Islet of Langerhans (tissue), 1 donor: ENCODE data around the gene SEMA5B.

ENCODE experiments used
- FAIRE-seq: peaks from one replicate; lab custom pipeline; 2011; peaks lifted over from hg19 to GRCh38; lab: Jason Lieb, UNC

SEMA5B gene

DNA sequence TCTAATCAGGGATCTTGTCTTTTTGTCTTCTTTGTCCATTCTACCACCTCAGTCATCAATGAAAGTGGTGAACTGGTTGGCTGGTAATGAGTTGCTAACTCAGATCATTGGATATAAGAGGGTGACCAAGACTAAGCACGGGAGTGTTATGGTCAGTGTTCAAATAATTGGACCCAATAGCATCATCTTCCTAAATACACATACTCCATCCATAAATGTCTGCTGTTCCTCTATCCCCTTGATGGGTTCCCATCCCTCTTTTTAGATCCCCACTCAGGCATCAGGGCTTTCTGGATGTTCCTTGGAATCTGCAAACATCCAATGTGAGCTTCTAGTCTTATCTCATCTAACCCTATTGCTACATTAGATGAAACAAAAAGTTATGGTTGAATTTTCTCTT, 3.5 kb downstream of the SEMA5B start:
- FAIRE-seq, result no peak

GRCh38 chr3:123021996-123022510, 5.5 kb downstream of the SEMA5B start:
- no peak for FAIRE-seq

GRCh38 chr3:123021388-123021787, 6.2 kb downstream of the SEMA5B start:
- no peak for FAIRE-seq

GRCh38 chr3:123020709-123021108, 6.9 kb downstream of the SEMA5B start:
- FAIRE-seq, result no peak

GRCh38 chr3:123019591-123019990, 8.0 kb downstream of the SEMA5B start:
- FAIRE-seq, result no peak

- FAIRE-seq, result no peak
These were observed 8.4 kb downstream of the SEMA5B start for GRCh38 chr3:123019161-123019560.

DNA sequence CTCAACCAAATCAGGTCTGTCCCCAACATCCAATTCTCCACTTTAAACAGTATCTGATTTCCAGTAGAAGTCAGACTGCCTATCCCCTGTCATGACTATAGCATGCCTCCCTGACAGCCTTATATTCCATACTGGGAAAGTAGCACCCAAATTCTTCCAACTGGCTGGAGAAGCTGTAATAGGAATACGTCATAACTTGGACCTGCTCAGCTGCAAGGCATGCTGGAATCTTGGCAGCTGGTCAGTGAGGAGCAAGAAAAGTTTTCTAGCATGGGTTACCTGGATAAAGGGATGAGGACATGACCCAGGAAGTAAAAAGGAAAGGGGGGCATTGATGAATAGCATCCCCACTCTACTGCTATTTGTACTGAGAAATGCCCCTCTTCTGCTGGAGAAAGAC, 8.9 kb downstream of the SEMA5B start:
- no peak for FAIRE-seq

- FAIRE-seq, result no peak
These were observed 12.0 kb downstream of the SEMA5B start for GRCh38 chr3:123015596-123015995.

GRCh38 chr3:123013876-123014275, 13.7 kb downstream of the SEMA5B start:
- FAIRE-seq, result no peak

DNA sequence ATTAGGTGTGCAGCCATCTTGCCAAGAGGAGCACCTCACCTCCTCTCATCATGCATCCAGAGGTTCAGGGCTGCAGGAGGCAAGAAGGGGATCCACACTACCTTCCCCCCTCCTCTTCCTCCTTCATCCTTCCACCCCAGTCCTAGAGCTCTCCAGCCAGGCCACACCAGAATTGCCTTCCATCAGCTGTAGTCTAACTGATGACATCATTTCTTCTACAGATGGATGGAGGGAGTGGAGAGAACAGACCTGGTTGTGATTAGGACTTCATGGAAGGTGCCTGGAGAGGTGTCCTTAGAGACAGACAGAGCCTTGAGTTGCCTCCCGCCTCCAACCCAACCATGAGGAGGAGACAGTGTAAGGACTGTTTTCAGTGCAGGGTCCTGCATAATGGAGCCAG, 14.9 kb downstream of the SEMA5B start:
- FAIRE-seq, result no peak

DNA sequence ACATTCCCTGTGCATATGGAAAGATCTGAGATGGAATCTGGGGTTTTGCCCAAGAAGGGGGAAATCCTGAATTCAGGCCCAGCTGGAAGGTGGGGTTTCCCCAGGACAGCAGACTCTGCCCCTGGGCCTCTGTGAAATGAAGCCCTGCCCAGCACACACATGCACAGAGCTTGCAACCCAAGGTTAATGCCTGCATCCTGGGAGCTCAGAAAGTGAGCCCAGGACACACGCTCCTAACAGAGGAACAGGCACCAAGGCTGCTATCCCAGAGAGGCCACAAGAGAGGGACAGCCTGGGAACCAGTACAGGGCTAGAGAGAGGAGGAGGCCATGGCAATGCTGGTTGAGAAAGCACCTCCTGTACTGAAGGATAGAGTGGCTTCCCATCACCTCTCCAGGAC, 16.1 kb downstream of the SEMA5B start:
- no peak for FAIRE-seq

GRCh38 chr3:123008840-123009239, 18.7 kb downstream of the SEMA5B start:
- no peak for FAIRE-seq

DNA sequence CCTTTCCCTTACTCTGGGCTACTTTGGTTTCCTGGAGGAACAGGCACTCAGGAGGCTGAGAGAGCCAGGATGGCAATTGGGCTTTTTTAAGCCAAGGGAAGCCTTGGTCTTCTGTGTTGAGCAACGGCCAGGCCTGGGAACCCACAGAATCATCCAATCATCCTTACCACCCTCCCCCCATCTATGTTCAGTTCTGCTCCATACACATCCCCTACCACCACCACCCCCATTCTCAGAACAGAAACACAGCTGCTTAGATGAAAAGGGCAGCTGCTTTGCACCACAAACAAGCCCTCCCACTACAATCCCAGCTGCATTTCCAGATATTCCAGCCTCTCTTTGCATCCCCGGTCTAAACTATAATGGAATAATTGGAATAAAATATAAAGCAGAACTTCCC, 21.0 kb downstream of the SEMA5B start:
- FAIRE-seq, result no peak

DNA sequence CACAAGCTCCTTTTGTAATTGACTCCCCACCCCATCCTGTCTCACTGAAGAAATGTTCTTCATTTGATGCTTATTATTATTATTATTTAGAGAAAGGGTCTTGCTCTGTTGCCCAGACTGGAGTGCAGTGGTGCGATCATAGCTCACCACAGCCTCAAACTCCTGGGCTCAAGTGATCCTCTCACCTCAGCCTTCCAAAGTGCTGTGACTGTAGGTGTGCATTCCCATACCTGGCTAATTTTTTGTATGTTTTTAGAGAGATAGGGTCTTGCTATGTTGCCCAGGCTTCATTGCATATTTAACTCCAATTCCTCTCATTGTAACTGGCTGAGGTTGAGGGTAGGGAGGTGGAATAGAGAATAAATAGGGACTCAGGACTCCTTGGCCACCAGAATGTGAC, 22.3 kb downstream of the SEMA5B start:
- no peak for FAIRE-seq

DNA sequence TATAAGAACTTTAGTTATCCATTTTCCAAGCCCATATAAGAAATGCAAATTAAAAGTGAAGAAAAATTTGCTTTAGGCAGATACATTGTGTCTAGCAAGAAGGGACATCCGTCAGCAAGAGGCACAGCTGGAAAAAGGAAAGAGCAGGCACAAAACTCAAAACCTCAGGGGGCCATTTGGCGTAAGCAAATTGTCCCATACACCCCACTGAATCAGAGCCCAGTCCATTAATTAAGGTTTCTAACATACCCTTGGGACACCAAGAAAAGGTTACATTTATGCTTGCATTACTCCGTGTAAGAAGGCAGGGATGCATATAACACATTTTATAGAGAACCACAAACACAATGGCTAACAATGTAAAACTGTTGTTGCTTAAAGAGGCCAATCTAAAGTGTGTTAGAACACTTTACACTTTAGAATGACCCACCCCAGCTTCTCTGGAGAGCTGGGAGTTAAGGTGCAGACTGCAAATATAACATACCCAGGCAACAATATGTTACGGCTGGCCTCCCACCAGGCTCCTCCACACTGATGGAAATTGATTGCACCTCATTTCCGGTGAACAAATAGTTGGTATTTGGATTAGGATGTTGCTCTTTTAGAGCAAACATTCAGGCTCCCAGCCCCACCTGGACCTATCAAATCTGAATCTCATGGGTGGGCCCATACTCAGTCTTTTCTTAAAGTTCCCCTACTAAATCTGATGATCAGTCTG, 23.2 kb downstream of the SEMA5B start:
- no peak for FAIRE-seq

DNA sequence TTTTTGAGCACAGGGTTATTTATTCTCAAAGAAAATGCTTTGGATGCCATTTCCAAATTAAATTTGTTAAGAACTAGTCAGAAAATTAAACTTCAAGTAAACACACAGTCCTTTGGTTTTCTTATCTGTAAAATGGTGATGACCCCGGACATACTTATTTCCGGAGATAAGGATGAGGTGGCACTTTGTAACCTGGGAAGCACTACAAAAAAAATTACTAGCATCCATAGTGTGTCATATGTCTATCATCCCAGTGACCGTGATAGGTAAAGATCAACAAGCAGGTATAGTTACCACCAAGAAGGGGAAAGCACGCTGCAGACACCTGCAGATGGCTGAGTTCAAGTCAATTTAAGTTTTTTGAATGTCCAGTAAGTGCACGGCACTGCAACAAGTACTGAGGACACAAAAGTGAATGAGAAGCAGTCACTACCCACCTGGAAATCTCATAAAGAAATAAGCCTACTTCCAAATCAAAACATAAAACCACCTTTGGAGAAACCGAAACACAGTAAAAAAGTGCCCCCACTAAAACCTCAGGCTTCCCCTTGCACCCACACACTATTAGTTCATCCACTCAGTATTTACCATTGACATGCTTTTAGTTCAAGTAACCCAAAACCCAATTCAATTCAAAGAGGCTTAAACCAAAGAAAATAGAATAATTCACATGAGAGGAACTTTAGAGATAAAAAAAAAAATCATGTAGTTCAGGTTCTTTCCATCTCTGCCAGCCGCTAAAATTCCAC, 24.6 kb downstream of the SEMA5B start:
- no peak for FAIRE-seq

DNA sequence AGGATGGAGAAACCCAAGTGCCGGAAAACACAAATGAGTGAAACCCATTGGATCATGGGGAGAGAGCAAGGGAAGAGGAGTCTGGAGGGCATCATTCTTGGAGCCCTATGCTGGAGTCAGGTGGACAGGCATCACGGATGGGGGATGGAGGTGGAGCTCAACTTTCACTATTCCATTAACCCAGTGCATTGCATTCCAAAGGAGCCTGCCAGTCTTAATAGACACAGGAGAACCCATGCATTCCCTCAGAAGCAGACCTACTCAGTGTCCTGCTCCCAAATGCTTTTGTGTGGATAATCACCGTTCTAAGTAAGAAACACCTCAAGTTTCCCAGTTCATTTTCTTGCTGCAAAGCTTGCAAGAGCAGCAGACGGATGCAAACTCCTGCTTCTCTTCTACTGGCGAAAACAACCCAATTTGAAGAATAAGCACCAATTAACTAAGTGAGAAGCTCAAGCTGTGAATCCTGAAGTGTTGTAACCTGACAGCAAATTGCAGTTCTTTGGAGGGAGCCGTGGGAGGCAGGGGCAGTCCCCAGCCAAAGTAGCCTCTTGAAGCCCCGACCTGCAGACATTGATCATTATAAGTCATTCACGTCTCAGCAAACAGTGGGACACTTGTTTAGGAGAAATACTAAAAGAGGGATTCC, 25.3 kb downstream of the SEMA5B start:
- no peak for FAIRE-seq

- no peak for FAIRE-seq
These were observed 28.7 kb downstream of the SEMA5B start for GRCh38 chr3:122998856-122999255.

DNA sequence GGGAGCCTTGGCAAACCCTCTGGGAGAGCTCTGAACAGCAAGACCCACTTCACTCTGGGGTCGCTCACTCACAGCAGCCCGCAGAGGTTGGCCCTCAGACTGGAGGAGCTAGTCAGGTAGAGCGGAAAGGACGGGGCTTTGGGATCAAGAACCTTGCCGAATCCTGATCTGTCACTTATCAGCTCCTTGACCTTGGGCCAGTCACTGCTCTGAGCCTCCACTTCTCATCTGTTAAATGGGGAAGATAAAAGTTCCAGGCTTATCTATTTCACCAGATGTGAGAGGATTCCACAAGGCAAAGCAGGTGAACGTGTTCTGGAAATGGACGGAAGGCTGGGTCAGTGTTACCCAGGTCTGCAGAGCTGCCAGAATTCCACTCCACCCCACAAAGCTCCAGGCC, 29.4 kb downstream of the SEMA5B start:
- no peak for FAIRE-seq

GRCh38 chr3:122996038-122996580, 31.5 kb downstream of the SEMA5B start:
- FAIRE-seq, result no peak

GRCh38 chr3:122994954-122995353, 32.6 kb downstream of the SEMA5B start:
- no peak for FAIRE-seq

DNA sequence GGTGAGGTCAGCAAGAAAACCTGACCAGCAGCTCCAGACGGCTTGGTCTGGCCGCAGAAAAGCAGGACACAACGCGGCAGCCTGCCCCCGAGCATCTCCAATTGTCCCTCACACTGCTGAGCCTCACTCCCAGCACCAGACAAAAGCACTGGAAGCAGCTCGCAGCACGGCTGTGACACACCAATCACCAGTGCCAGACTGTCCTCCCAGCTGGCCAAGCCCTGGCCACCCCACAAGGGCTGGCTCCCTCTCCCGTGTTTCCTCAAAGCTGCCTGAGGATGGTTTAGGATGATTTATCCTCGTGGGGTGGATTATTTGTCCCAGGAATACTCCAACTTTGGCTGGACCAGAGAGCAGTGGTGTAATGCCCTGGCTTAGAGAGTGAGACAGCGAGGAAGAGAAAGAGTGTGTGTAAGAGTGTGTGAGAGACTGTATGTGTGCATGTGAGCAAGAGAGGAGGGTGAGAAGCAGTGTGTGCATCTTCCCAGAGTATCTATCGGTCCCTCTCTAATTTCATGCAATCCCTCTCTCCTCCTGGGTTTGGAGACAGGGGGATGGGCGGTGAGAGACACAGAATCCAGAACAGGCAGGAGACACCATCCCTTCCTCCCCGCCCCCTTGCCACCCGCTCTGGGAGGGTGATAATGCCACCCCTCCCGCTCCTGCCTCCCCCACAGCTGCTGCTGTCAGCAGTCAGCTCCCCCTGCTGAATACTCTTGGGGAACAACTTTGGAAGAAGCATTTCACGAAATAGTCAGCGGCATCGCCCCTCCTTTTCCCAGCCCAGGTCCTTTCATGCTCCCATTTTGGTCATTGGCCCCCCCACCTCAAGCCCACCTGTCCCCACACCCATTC, 34.2 kb downstream of the SEMA5B start:
- FAIRE-seq, result no peak
